SK-N-SH treated with all-trans-retinoic acid at 6 μM for 48 hours (cell line): ENCODE results near the gene CNTFR.

Source experiments
- ATAC-seq: fragments of 200-7000 bp; cut with Tn5 transposase; 3 replicates; pipeline ENCODE4 v1.9.1; 2020; ENCODE audit warnings: mild to moderate bottlenecking, moderate library complexity
- ARNTL ChIP-seq: fragments of 450-650 bp; formaldehyde crosslinking; IDR thresholded peaks from 2 replicates; pipeline ENCODE4 v1.5.0; 2020; ENCODE audit warnings: low read depth, mild to moderate bottlenecking, moderate library complexity, borderline replicate concordance
- BACH2 ChIP-seq: fragments of 250-450 bp; sonication (Bioruptor Pico); IDR thresholded peaks from 2 replicates; pipeline ENCODE4 v1.9.0; 2021; ENCODE audit warnings: mild to moderate bottlenecking, borderline replicate concordance
- CSDC2 ChIP-seq: fragments of 250-450 bp; sonication (Bioruptor Pico); IDR thresholded peaks from 2 replicates; pipeline ENCODE4 v1.5.0; 2020; ENCODE audit warnings: mild to moderate bottlenecking, moderate library complexity
- ESRRG ChIP-seq: fragments of 250-450 bp; sonication (Bioruptor Pico); IDR thresholded peaks from 2 replicates; pipeline ENCODE4 v1.6.1; 2021; ENCODE audit warnings: mild to moderate bottlenecking
- ISL1 ChIP-seq: fragments of 250-450 bp; sonication (Bioruptor Pico); IDR thresholded peaks from 2 replicates; pipeline ENCODE4 v2.1.2; 2022; ENCODE audit warnings: mild to moderate bottlenecking, moderate library complexity
- OSR1 ChIP-seq: fragments of 250-450 bp; sonication (Bioruptor Pico); IDR thresholded peaks from 2 replicates; pipeline ENCODE4 v1.8.0; 2022; ENCODE audit warnings: moderate library complexity, mild to moderate bottlenecking, inconsistent platforms
- PPARA ChIP-seq: fragments of 250-450 bp; sonication (Bioruptor Pico); IDR thresholded peaks from 2 replicates; pipeline ENCODE4 v1.5.0; 2020; ENCODE audit warnings: mild to moderate bottlenecking, borderline replicate concordance
- RARB ChIP-seq: fragments of 250-450 bp; sonication (Bioruptor Pico); IDR thresholded peaks from 2 replicates; pipeline ENCODE4 v1.8.0; 2021; ENCODE audit warnings: mild to moderate bottlenecking, moderate library complexity
- SNAI2 ChIP-seq: fragments of 250-450 bp; sonication (Bioruptor Pico); IDR thresholded peaks from 2 replicates; pipeline ENCODE4 v1.5.0; 2020; ENCODE audit warnings: mild to moderate bottlenecking, moderate library complexity
- TCF4 ChIP-seq: fragments of 250-450 bp; sonication (Bioruptor Pico); IDR thresholded peaks from 2 replicates; pipeline ENCODE4 v1.8.0; 2021; ENCODE audit warnings: mild to moderate bottlenecking, moderate library complexity, borderline replicate concordance
- TOX ChIP-seq: fragments of 250-450 bp; sonication (Bioruptor Pico); IDR thresholded peaks from 2 replicates; pipeline ENCODE4 v1.8.0; 2021; ENCODE audit warnings: mild to moderate bottlenecking, moderate library complexity, borderline replicate concordance
- ZC3H10 ChIP-seq: fragments of 250-450 bp; sonication (Bioruptor Pico); IDR thresholded peaks from 2 replicates; pipeline ENCODE4 v1.5.1; 2021; ENCODE audit warnings: mild to moderate bottlenecking, moderate library complexity
- ZFP3 ChIP-seq: fragments of 250-450 bp; sonication (Bioruptor Pico); IDR thresholded peaks from 2 replicates; pipeline ENCODE4 v1.5.0; 2020; ENCODE audit warnings: mild to moderate bottlenecking, moderate library complexity
- ZFP30 ChIP-seq: fragments of 450-650 bp; formaldehyde crosslinking; IDR thresholded peaks from 2 replicates; pipeline ENCODE4 v1.5.0; 2022; ENCODE audit warnings: mild to moderate bottlenecking, moderate library complexity
- ZNF565 ChIP-seq: fragments of 450-650 bp; formaldehyde crosslinking; conservative IDR thresholded peaks from 2 replicates; pipeline ENCODE4 v1.5.0; 2020; ENCODE audit warnings: low read depth, mild to moderate bottlenecking, moderate library complexity
- ZNF70 ChIP-seq: fragments of 450-650 bp; formaldehyde crosslinking; IDR thresholded peaks from 2 replicates; pipeline ENCODE4 v1.5.0; 2020; ENCODE audit warnings: mild to moderate bottlenecking, moderate library complexity
- ZNF8 ChIP-seq: fragments of 450-650 bp; formaldehyde crosslinking; IDR thresholded peaks from 2 replicates; pipeline ENCODE4 v1.5.0; 2020; ENCODE audit warnings: mild to moderate bottlenecking, moderate library complexity
- TF ChIP-seq, protein P1 (sequence below): fragments of 250-450 bp; sonication (Bioruptor Pico); IDR thresholded peaks from 2 replicates; pipeline ENCODE4 v1.8.0; 2021; ENCODE audit warnings: low read depth, mild to moderate bottlenecking, moderate library complexity, borderline replicate concordance
- TF ChIP-seq, protein P2 (sequence below): fragments of 250-450 bp; sonication (Bioruptor Pico); IDR thresholded peaks from 2 replicates; pipeline ENCODE4 v1.5.0; 2020; ENCODE audit warnings: mild to moderate bottlenecking, moderate library complexity
- TF ChIP-seq, protein P3 (sequence below): fragments of 250-450 bp; sonication (Bioruptor Pico); IDR thresholded peaks from 2 replicates; pipeline ENCODE4 v1.8.0; 2020; ENCODE audit warnings: mild to moderate bottlenecking, moderate library complexity, borderline replicate concordance
- TF ChIP-seq, protein P4 (sequence below): fragments of 250-450 bp; sonication (Bioruptor Pico); IDR thresholded peaks from 2 replicates; pipeline ENCODE4 v1.5.1; 2020; ENCODE audit warnings: low read depth, mild to moderate bottlenecking, moderate library complexity

The CNTFR gene

DNA sequence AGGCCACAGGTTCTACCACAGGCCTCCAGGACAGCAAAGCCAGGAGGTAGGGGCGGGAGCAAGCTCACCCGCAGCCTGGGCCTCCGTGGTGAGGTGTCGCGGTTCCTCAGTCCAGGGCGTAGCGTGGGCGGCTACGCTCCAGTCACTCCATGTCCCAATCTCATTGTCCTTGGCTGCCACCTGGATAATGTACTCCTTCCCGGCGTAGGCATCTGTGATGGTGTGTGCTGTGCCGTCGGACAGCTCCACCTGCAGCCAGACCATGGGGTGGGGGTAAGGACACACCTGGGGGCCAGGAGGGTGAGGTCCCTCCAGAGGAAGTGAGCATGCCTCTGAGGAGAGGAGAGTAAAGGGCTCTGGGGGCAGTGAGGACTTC lies 36.9 kb downstream of the CNTFR start:
- no peak for ATAC-seq
- TF ChIP-seq ISL1 (CRISPR knock-in tag), result no peak
- TF ChIP-seq ZC3H10, result no peak
- TF ChIP-seq TOX (CRISPR knock-in tag), result no peak
- no peak for TF ChIP-seq CSDC2 (CRISPR knock-in tag)
- TF ChIP-seq ARNTL (CRISPR knock-in tag), result no peak
- TF ChIP-seq ESRRG (CRISPR knock-in tag), result no peak
- TF ChIP-seq ZFP3, result no peak
- no peak for TF ChIP-seq ZNF70 (CRISPR knock-in tag)
- TF ChIP-seq ZFP30, result no peak
- TF ChIP-seq BACH2 (CRISPR knock-in tag), result no peak
- TF ChIP-seq, protein P1, sequence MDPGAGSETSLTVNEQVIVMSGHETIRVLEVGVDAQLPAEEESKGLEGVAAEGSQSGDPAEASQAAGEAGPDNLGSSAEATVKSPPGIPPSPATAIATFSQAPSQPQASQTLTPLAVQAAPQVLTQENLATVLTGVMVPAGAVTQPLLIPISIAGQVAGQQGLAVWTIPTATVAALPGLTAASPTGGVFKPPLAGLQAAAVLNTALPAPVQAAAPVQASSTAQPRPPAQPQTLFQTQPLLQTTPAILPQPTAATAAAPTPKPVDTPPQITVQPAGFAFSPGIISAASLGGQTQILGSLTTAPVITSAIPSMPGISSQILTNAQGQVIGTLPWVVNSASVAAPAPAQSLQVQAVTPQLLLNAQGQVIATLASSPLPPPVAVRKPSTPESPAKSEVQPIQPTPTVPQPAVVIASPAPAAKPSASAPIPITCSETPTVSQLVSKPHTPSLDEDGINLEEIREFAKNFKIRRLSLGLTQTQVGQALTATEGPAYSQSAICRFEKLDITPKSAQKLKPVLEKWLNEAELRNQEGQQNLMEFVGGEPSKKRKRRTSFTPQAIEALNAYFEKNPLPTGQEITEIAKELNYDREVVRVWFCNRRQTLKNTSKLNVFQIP, result no peak
- no peak for TF ChIP-seq OSR1 (CRISPR knock-in tag)
- TF ChIP-seq TCF4, result no peak
- TF ChIP-seq RARB (CRISPR knock-in tag), result no peak
- TF ChIP-seq, protein P2, sequence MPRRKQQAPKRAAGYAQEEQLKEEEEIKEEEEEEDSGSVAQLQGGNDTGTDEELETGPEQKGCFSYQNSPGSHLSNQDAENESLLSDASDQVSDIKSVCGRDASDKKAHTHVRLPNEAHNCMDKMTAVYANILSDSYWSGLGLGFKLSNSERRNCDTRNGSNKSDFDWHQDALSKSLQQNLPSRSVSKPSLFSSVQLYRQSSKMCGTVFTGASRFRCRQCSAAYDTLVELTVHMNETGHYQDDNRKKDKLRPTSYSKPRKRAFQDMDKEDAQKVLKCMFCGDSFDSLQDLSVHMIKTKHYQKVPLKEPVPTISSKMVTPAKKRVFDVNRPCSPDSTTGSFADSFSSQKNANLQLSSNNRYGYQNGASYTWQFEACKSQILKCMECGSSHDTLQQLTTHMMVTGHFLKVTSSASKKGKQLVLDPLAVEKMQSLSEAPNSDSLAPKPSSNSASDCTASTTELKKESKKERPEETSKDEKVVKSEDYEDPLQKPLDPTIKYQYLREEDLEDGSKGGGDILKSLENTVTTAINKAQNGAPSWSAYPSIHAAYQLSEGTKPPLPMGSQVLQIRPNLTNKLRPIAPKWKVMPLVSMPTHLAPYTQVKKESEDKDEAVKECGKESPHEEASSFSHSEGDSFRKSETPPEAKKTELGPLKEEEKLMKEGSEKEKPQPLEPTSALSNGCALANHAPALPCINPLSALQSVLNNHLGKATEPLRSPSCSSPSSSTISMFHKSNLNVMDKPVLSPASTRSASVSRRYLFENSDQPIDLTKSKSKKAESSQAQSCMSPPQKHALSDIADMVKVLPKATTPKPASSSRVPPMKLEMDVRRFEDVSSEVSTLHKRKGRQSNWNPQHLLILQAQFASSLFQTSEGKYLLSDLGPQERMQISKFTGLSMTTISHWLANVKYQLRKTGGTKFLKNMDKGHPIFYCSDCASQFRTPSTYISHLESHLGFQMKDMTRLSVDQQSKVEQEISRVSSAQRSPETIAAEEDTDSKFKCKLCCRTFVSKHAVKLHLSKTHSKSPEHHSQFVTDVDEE (CRISPR knock-in tag), result no peak
- TF ChIP-seq, protein P3, sequence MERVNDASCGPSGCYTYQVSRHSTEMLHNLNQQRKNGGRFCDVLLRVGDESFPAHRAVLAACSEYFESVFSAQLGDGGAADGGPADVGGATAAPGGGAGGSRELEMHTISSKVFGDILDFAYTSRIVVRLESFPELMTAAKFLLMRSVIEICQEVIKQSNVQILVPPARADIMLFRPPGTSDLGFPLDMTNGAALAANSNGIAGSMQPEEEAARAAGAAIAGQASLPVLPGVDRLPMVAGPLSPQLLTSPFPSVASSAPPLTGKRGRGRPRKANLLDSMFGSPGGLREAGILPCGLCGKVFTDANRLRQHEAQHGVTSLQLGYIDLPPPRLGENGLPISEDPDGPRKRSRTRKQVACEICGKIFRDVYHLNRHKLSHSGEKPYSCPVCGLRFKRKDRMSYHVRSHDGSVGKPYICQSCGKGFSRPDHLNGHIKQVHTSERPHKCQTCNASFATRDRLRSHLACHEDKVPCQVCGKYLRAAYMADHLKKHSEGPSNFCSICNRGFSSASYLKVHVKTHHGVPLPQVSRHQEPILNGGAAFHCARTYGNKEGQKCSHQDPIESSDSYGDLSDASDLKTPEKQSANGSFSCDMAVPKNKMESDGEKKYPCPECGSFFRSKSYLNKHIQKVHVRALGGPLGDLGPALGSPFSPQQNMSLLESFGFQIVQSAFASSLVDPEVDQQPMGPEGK (CRISPR knock-in tag), result no peak
- TF ChIP-seq, protein P4, sequence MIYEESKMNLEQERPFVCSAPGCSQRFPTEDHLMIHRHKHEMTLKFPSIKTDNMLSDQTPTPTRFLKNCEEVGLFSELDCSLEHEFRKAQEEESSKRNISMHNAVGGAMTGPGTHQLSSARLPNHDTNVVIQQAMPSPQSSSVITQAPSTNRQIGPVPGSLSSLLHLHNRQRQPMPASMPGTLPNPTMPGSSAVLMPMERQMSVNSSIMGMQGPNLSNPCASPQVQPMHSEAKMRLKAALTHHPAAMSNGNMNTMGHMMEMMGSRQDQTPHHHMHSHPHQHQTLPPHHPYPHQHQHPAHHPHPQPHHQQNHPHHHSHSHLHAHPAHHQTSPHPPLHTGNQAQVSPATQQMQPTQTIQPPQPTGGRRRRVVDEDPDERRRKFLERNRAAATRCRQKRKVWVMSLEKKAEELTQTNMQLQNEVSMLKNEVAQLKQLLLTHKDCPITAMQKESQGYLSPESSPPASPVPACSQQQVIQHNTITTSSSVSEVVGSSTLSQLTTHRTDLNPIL (CRISPR knock-in tag), result no peak
- no peak for TF ChIP-seq ZNF565

DNA sequence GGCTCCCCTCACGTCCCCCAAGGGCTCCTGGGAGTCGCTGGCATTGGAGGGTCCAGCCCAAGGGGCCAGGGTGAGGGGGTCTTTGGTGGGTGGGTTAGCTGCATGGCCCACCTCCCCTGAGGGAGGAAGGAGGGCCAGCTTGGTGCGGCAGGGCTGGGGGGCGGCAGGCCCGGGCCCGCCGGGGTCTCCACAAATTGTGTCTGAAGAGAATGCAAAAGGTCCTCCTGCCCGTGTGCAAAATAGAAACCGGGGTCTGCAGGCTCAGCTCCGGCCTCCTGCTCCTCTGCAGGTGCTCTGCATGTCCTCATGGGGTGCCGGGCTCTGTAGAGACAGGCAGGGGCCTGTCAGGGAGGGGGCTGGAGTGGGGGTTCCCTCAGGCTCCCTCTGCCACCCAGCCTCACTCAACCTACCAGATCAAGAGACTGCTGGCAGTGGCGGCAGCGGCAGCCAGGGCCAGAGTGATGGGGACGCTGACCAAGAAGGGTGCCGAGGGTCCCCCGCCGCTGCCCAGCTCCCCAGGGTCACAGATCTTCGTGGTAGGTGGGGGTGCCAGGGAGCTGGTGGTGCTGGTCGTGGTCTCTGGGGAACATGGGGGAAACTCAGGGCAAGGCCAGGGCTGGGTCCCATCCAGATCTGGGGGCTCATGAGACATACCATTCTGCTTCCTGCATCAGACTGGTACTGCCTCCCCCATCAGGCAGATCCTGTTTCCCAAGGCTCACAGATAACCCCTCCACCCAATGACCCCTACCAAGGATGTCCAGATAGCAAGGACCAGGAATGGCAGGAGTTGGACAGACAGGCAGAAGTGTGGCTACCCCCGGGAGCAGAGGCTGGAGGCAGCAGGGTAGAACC lies 37.5 kb downstream of the CNTFR start:
- TF ChIP-seq RARB (CRISPR knock-in tag), result no peak
- no peak for TF ChIP-seq ZFP30
- TF ChIP-seq, protein P1, result no peak
- TF ChIP-seq ZFP3, result no peak
- TF ChIP-seq, all 23 proteins: peak for 0
- no peak for ATAC-seq

DNA sequence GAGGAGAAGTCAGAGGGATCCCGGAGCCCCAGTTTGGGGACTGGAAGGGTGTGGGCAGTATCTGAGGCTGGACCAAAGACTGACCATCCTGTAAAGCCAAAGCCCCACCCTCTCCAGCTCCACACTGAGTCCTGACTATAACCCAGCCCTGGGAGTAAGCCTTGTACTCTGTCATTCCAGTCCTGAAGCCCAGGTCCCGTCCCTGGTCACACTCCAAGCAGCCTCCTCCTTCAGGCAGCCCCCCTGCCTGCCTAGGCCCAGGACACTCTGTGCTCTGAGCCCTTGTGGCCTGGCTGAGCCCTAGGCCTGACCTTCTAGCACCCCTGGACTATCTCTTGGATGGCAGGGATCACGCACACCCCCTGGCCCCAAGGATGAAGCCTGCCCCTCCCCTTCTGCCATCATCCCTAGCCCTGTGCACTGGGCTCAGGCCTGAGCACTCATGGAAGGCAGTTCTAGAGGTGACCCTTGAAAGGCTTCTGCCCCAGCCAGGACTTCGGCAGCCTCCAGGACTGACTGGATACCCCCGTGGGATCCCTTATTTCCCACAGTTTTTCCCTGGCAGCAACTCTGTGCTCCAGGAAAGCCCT lies 38.7 kb downstream of the CNTFR start:
- no peak for ATAC-seq
- TF ChIP-seq ZNF565 (no peak), BACH2 (CRISPR knock-in tag) (no peak), PPARA (CRISPR knock-in tag) (no peak), RARB (CRISPR knock-in tag) (no peak), SNAI2 (no peak), ESRRG (CRISPR knock-in tag) (no peak), TCF4 (no peak), ZNF8 (CRISPR knock-in tag) (no peak)
- TF ChIP-seq, protein P4 (CRISPR knock-in tag), result no peak
- TF ChIP-seq, protein P3 (CRISPR knock-in tag), result no peak
- TF ChIP-seq, protein P1, result no peak
